CD4-positive, alpha-beta T cell treated with Interleukin-17A for 1 hour (primary cell): ENCODE results near the gene SPOCK2.
"Not testable (repeated sequence)": the region's sequence is repeated elsewhere in the genome, so short reads cannot be mapped to it uniquely, and the experiment has no call there.

ENCODE experiments used
- DNase-seq: peaks from one replicate; pipeline ENCODE4 v3.0.0-alpha.2; 2020

SPOCK2 gene

DNA sequence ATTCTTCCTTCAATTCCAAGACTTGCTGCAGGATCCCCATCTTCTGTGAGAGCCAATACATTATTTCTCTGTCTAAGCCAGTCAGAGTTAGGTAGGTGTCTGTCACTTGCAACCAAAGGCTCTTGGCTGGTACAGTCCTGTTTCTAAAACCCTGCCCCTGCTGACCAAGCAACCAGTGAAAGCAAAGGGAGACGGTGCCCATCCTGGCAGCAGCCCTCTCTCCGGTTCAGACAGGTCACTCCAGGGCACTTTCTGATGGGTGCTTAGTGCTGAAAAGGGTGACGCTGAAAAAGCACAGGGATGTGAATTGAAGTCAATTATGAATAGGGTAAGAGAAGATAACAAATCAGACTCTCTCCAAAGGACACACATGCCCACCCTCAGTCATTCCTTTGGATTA, 37.5 kb downstream of the SPOCK2 start:
- no peak for DNase-seq

DNA sequence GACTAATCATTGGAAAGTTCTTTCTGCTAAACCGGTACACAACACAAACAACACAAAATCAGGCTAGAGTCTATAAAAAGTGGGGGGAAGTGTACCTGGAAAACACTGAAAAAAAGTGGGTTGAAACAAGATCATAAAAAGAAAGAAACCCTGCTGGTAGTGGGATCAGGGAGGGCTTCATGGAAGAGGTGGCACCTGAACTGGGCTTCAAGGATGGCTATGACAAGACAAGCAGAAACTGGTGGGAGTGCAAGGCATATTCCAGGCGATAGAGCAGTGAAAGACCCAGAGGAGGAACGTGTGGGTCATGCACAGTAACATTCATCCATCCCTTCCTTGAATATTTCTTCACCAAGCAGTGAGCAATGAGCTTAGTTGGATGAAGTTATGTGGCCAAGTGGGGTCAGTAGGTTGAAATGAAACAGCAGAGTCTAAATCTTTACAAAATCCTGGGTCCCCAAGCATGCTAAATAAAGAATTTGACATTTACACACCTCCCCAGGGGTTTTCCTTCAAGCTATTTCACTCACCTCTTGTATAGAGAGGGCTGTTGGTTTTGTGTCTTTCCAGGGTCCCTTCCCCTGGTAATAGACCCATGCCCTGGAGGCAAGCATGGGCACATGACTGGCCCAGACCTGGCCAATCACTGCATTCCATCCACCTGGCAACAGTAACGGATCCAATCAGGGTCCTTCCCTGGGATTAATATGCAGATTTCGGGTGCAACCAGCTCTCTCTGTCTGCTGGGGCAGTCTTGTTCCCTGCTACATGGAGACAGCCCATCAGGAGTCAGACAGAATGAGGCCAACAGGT, 38.2 kb downstream of the SPOCK2 start:
- no peak for DNase-seq

DNA sequence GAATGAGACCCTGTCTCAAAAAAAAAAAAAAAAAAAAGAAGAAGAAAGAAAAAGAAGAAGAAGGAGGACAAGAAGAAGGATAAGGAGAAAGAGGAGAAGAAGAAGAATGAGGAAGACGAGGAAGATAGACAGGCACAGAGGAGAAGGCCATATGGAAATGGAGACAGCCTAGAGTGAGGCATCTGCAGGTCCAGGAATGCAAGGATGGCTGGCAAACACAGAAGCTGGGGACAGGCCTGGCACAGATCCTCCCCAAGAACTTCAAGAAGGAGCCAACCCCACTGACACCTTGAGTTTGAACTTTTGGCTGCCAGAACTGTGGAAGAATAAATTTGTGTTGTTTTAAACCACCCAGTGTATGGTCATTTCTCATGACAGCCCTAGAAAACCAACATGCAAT, 38.9 kb downstream of the SPOCK2 start:
- no peak for DNase-seq

DNA sequence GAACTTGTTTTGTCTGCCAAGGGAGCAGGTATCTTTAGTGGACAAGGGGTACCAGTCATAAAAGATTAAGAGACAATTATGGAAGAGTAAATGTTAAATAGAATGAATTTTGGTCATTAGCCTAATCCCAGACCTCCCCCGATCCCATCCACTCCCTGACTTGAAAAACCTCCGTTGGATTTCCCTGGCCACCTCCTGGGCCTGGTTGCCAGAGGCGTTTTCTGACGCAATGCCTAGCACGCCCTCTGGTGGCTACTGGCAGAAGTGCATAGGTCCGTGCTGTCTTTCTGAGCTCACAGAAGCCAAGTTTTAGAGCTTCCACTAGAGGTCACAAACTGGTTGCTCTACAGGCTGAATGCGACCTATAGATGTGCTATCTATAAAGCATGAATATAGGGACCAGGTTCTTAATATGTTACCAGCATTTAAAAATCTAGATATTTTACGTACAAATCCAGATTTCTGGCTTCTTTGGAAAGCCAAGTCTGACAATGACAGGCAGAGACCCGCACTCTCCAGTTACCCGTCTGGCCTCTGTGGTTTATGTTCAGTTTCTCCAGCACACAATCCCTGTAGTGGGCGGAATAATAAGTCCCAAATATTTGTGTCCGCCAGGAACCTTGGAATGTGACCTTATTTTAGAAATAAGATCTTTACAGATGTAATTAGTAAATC, 39.8 kb downstream of the SPOCK2 start:
- peak; percentile 90 for DNase-seq

DNA sequence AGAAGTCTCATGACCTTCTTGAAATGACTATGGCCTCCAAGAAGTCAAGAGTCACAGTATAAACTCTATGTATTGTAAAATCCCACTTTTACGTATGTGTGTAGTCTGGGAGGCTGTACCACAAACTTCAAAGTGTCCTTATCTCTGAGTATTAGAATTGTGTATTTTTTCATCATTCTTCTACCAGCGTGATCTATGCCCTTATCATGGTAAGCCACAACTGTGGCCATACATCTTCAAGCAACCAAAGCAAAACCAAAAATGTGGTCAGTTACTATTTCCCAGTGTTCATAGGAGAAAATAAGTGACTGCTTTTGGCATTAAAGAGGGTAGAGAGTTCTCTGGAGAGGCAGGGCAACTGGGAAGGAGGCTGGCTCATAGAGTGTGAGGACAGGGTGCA, 42.8 kb downstream of the SPOCK2 start:
- DNase-seq = no peak

DNA sequence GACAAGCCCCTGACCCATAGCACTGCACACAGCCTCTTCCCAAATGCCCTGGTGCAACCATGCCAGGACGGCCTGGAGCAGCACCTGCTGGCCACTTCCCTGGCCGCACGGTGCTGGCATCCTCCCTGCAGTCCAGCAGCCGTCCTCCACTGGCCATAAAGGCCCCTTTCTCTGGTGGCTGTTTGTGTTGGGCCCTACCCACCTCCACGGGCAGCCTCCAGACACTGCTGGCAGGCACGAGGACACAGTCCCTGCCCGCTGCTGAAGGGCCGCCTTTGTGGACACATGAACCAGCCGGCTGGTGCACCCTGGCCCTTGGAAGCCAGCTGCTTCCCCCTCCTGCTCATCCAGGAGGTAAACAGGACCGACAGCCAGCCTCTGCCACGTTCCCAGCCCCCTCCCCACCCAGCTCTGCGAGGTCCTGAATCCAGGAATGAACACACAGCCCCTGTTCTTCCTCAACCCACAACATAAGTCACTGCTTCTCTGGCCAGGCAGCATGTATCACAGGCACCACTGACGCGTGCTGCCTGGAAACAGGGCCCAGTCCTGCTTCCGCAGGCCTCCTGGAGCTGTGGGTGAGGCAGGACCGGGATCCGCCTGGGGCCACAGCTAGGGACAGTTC, 43.8 kb downstream of the SPOCK2 start:
- DNase-seq = no peak

DNA sequence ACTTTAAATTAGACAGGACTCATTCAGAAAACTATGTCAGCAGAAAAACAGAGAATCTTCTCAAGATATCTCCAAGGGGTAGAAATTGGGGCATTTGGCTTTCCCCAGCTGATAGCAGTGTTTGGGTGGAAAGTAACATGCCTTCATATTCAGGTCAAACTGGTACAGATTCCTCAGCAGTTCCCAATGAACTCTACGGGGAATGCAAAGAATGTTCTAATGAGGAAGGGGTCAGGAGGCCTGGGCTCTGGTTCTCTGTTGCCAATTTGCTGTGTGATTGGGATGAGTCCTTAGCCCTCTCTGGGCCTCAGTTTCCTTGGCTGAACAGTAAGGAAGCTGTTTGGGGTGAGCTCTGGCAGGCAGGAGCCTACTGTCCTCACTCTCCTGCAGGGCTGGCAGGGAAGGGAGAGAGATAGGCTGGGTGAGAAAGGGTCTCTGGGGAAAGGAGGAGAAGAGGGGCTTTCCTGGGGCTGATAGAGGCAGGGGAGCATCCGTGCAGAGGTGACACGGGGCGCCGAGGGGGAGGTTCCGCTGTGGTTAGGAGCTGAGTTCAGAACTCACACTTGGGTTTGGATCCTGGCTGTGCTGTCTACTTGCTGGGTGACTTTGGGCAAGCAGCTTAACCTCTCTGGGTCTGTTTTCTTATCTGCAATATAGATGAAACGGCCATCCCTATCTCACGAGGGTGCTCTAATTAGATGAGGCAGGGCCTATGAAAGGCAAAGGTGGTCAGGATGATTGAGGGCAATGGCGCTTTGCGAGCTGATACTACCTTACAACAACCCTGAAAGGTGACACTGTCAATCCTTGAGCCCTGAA, 45.1 kb downstream of the SPOCK2 start:
- DNase-seq = no peak

DNA sequence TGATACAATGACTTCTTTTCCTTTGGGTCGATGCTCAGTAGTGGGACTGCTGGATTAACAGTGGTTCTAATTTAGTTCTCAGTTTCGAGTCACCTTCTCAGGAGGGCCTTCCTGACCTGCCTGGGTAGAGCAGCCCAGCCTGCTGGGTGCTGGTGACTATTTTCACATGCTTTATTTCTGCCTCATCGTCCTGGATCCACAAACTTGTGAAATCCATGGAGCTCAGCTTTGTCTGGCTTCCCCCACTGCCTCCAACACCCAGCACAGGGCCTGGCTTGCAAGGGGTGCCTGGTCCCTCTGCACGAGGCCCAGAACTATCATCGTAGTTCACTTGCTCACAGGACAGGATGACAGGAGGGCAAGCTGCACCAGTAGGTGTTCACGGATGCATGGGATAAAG, 46.9 kb downstream of the SPOCK2 start:
- DNase-seq = no peak

DNA sequence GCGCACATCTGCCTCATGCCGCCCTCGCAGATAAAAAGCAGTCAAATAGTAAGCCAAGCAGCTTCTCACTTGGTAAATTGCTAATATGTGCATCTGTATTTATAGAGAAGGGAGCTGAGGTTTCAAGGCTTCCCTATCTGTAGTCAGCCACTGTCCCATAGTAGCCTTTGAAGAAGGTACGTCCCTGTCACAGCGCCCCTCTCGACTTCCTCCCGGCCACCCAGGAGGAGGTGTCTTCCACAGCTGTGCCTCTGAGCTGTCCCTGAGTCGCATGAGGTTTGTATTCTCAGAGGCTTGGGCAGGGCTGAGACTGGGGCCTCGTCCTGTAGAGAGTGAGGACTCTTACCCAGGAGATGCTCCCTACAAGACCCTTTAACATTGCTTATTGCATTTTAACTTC, 49.0 kb downstream of the SPOCK2 start:
- no peak for DNase-seq

DNA sequence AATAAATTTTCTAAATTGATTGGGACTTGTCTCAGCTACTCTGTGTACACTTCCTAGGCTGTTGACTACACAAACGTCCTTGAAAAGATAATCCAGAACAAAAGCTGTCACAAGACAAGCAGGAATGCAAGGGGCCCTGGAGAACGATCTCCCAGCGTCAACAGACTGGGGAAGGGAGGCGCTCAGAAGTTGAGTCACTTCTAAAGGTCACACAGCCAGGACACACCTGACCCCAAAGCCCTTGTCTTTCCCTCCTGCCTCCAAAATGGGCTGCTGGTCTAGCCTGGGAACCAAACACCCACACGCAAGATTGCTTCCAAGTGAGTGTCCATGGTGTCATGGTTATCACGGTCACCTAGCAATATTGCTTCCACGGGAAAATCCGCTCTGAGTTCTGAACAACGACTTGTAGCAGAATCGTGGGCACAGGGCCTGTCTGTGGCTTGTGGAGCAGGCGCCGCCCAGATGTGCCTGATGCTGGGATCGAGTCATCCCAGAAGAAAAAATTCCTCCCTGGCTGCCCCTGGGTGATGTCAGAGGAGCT, 49.8 kb downstream of the SPOCK2 start:
- no peak for DNase-seq

DNA sequence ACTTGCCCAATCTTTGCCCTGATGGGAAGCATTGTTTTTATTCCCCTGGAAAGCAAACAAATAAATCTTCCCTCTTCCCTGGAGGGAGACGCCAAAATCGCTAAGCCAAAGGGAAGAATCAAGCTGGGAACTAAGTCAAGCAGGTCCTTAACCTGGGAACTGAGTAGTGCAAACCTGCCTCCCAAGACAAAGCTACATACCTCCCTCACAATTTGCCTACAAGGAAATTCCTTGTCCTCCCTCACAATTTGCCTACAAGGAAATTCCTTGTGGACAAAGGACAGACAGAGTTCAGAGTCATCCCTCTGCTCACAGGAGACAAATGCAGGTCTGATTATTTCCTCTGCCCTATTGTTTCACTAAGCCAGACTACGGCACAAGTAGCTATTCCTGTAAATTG, 50.5 kb downstream of the SPOCK2 start:
- no peak for DNase-seq

DNA sequence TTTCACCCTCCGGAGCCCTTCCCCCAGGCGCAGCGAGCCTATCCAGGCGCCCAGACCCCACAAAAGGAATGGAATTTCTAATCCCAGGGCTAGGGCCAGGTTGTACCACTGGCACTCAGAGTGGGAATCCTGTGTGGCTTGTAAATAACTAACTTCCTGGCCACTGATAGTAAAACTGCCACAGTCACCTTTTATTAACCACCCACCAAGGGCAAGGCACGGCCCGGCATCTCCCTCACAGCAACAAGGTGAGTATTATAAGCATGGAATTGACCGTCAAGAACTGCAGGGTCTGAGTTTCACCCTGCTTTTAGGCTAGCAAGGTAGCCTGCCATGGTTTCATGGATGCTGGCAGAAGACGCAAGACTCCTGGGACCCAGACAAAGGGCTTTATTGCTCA, 51.1 kb downstream of the SPOCK2 start:
- DNase-seq = no peak

DNA sequence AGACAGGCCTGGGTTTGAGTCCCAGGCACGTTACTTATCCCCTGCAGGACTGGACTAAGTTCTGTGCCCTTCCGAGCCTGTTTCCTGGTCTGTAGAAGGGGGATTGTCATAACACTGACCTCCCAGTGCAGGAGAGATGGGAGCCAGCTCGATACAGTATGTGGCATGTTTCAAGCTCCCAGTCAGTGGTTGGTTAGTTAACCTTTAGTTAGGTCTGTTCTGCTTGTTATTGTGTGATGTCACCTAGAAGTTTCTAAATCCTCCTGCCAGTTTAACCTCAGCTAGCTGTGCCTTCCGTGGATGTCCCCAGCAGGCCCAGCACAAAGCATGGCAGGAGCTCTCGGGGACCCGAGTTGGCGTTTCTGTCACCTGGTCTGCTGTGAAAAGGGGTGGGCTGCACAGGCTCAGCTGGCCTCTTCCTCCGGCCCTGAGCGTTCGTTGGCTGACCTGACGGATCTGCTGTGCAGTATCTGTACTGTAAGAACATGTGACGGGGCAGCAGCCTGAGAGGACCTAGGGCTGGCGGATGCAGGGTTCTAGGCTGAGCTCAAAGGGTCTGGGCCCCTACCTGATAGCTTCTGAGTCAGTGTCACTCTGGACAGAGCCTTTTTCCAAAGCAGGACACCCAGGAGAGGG, 53.0 kb downstream of the SPOCK2 start:
- no peak for DNase-seq

DNA sequence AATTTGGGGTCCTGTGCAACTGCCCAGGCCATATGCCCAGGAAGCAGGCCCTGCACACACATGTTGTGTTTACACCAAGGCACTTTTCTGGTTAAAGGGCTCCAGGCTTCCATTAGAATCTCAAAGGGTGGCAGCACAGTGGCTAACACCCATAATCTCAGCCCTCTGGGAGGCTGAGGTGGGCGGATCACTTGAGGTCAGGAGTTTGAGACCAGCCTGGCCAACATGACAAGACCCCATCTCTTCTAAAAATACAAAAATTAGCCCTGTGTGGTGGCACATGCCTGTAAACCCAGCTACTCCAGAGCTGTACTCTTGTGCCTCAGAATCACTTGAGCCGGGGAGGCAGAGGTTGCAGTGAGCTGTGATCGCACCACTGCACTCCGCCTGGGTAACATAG, 53.6 kb downstream of the SPOCK2 start:
- DNase-seq = no peak

DNA sequence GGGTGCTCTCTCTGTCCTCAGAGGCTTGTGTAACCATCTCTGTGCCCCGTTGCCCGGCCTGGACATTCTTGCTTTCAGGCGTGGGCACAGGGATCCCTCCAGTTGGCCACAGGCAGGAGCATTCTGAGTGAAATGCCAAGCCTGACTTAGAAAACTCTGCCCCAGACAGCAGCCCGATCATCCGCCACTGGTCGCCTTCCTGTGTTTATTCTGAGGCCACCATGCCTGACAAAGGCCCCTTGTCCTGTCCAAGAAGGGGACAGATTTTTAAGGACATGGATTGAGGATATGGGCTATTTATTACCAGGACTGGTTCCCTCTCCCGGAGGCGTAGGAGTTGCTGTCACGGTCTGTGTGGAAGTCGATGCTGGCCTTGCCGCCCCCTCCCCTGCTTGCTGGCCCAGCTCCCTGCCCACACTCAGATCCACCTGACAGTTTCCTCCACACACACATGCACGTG, 54.3 kb downstream of the SPOCK2 start:
- no peak for DNase-seq

DNA sequence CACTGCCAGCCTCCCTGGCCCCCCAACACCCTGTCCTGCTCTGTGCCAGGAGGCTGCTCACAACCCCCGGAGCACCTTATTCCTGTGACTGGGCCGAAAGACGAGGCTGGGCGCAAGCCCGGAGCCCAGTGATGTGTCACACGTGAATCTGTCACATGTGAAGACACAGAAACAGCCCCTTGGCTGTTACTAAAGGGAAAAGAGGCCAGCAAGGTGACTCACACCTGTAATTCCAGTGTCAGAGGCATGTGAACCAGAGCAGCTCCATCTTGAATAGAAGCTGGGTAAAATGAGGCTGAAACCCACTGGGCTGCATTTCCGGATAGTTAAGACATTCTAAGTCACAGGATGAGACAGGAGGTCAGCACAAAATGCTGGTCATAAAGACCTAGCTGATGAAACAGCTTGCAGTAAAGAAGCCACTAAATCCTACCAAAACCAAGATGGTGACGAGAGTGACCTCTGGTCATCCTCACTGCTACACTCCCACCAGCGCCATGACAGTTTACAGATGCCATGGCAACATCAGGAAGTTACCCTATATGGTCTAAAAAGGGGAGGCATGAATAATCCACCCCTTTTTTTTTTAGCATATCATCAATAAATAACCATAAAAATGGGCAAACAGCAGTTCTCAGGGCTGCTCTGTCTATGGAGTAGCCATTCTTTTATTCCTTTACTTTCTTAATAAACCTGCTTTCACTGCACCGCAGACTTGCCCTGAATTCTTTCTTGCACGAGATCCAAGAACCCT, 55.8 kb downstream of the SPOCK2 start:
- not testable (repeated sequence) for DNase-seq

DNA sequence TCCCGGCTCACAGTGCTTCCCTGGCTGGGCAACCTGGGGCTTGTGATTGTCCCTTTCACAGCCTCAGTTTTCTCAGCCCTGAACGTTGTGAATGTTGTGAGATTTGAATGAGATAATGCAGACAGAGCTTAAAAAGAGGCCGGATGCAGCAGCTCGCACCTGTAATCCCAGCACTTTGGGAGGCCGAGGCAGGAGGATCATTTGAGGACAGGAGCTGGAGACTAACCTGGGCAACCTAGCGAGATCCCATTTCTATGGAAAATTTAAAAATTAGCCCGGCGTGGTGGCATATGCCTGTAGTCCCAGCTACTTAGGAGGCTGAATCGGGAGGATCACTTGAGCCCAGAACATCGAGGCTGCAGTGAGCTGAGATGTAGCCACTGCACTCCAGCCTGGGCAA, 56.6 kb downstream of the SPOCK2 start:
- DNase-seq = no peak

DNA sequence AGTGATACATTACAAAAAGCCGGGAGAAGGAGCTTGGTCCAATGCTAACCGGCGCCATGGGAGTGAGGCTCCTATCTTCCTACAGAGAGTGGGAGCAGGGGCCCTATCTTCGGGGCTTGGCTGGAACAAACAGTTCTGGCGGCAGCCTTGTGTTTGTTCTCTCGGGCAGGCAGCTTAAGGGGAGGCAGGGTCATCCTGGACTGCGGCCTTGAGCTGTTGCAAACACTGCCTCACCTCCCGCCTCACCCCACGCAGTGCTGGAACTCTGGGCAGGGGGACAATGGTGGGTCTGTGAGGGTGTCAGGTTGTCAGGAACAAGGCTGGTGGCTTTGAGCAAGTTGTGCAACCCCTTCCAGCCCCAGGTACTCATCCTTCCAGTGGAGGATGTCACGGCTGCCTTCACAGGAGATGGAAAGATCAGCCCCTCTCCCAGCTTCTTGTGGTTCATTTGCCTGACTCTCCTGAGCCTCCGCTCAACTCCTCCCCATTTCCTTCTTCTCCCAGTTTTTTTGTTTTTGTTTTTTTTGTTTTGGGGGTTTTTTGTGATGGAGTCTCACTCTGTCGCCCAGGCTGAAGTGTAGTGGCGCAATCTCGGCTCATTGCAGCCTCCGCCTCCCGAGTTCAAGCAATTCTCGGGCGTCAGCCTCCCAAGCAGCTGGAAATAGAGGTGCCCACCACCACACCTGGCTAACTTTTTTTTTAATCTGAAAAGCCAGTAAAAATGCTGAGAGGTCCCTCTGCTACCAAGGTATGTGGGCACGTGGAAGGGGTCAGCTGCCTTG, 57.4 kb downstream of the SPOCK2 start:
- DNase-seq = no peak

DNA sequence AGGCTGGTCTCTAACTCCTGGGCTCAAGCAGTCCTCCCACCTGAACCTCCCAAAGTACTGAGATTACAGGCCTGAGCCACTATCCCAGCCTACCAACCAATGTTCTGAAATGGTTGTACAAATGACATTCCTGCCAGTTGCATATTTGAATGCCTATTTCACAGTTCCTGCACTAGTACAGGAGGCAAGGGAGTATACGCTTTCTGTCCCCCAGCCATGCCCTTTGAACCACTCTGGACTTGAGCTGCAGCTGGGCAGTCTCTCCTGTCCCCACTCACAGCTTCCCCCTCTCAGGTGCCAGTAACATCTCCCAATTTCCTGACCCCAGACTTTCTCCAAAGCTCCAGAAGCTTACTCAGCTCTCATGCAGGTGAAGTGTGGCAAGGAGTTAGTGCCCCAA, 58.9 kb downstream of the SPOCK2 start:
- DNase-seq = no peak

DNA sequence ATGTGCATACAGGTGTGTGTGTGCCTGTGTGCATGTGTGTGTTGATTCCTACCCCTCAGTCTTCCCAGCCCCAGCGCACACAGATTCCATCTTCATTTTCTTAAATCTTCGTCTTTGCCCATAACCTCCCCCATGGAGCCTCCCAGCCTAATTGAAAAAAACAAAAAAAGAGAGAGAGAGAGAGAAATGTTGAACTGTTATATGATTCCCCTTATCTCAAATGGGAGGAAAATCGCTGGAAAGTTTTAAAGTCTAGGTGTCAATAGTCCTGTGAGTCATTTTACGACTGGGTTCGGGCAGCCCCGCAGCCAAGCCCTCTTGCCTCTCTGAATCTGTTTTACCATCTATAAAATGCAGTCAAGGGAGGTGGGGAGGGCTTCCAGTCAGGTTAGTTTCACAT, 60.9 kb downstream of the SPOCK2 start:
- no peak for DNase-seq
